Calu3 (cell line): ENCODE data around the gene MAEA. TPM values are rescaled to one million over a fixed set of nuclear protein-coding genes. Genes with fewer than 3 reads are reported as not detected.
A peak's percentile ranks its signal among the peaks of the same experiment; 100 is the strongest.

Experiments
- BruUV-seq: library from RNA; stranded (reverse); fragments of 400-500 nt; replicated peaks from 2 replicates; lab custom pipeline; 2021; lab: Mats Ljungman, UMichigan
- CTCF ChIA-PET: fragments of 300-600 bp; sonication (Branson Sonifier 250); formaldehyde crosslinking; loops from one replicate; lab custom pipeline; 2022; ENCODE audit warnings: antibody characterized with exemption; lab: Charles Lee
- DNase-seq: peaks from one replicate; pipeline ENCODE4 v3.0.0; 2022
- H3K27ac Mint-ChIP-seq: one replicate; pipeline ENCODE4 v1.8.0; 2022; ENCODE audit warnings: mixed read lengths; ENCODE audit not compliant: unreplicated experiment
- H3K27me3 Mint-ChIP-seq: one replicate; pipeline ENCODE4 v1.8.0; 2022; ENCODE audit warnings: mixed read lengths; ENCODE audit not compliant: unreplicated experiment
- H3K36me3 Mint-ChIP-seq: one replicate; pipeline ENCODE4 v1.8.0; 2022; ENCODE audit warnings: mild to moderate bottlenecking, moderate library complexity, mixed read lengths; ENCODE audit not compliant: insufficient read depth, unreplicated experiment
- H3K4me1 Mint-ChIP-seq: one replicate; pipeline ENCODE4 v1.8.0; 2022; ENCODE audit warnings: mild to moderate bottlenecking, low read depth, mixed read lengths; ENCODE audit not compliant: unreplicated experiment
- H3K4me3 Mint-ChIP-seq: one replicate; pipeline ENCODE4 v1.8.0; 2022; ENCODE audit warnings: mild to moderate bottlenecking, low read depth, moderate library complexity, mixed read lengths; ENCODE audit not compliant: unreplicated experiment
- H3K9me3 Mint-ChIP-seq: one replicate; pipeline ENCODE4 v1.8.0; 2022; ENCODE audit warnings: low read depth, mixed read lengths; ENCODE audit not compliant: unreplicated experiment
- CTCF ChIP-seq: fragments of 200-600 bp; IDR thresholded peaks from one replicate; pipeline ENCODE4 v1.8.0; 2022; ENCODE audit warnings: antibody characterized with exemption; ENCODE audit not compliant: unreplicated experiment
- intact Hi-C: fragments of 100-400 bp; cut with micrococcal nuclease; formaldehyde crosslinking; loops from one replicate; pipeline ENCODE4 v1.10.0; 2022; ENCODE audit not compliant: unreplicated experiment
- total RNA-seq: library from RNA; stranded (reverse); gene quantifications from 2 replicates; pipeline ENCODE4 v1.2.3, GENCODE V29; 2022

Gene MAEA
- total RNA-seq, 1 experiment from 2014 or later = 59.0 TPM

- intact Hi-C loops = no loop called here
- Mint-ChIP-seq H3K36me3 (peaks cover 37% of the 10 kb centered on the region), H3K4me1 (peaks cover 24% of the 10 kb centered on the region), H3K27ac (no peak overlapping the region), H3K9me3 (no peaks in the 10 kb centered on the region), H3K27me3 (no peaks in the 10 kb centered on the region), H3K4me3 (no peak overlapping the region)
- TF ChIP-seq CTCF = no peak
- no TSS peak for BruUV-seq
- CTCF ChIA-PET = no interaction called here
- no peak for DNase-seq
Observed at GRCh38 chr4:1326751-1327525, 37.2 kb downstream of the MAEA start.

GRCh38 chr4:1327526-1328266, 38.0 kb downstream of the MAEA start:
- Mint-ChIP-seq H3K36me3 (peaks cover 38% of the 10 kb centered on the region), H3K27me3 (no peaks in the 10 kb centered on the region), H3K4me1 (peaks cover 24% of the 10 kb centered on the region), H3K27ac (no peak overlapping the region), H3K4me3 (no peak overlapping the region), H3K9me3 (no peaks in the 10 kb centered on the region)
- DNase-seq = no peak
- CTCF ChIA-PET = interaction anchor here (0.8 kb wide), 1 partner anchor 39 kb away, joined by 4 read pairs; no protein-coding TSS in a partner anchor
- BruUV-seq = no TSS peak
- intact Hi-C loops = no loop called here
- no peak for TF ChIP-seq CTCF

- CTCF ChIA-PET = interaction anchor here (0.8 kb wide), 1 partner anchor 38 kb away, joined by 4 read pairs; no protein-coding TSS in a partner anchor
- Mint-ChIP-seq H3K36me3 (peaks cover 42% of the 10 kb centered on the region), H3K4me1 (peaks cover 24% of the 10 kb centered on the region), H3K4me3 (peak overlapping the region; percentile 60), H3K27me3 (no peaks in the 10 kb centered on the region), H3K27ac (peak overlapping the region; percentile 78), H3K9me3 (no peaks in the 10 kb centered on the region)
- intact Hi-C loops = no loop called here
- no TSS peak for BruUV-seq
- DNase-seq = no peak
- TF ChIP-seq CTCF = no peak
Observed at GRCh38 chr4:1328267-1329155, 38.8 kb downstream of the MAEA start.
